OCI-LY3 (cell line): Measurements from ENCODE around the gene DNAL1.

Source experiments
- H2AFZ ChIP-seq: fragments of 200-600, 300-600 bp; shearing (Covaris generic); 2 replicates; pipeline ENCODE4 v1.6.0; 2014; ENCODE audit warnings: antibody characterized with exemption, low read depth, low read length
- H3K27ac ChIP-seq: fragments of 200-600, 300-600 bp; sonication (generic); 2 replicates; pipeline ENCODE4 v1.5.1; 2014; ENCODE audit warnings: mild to moderate bottlenecking, low read length, moderate library complexity, mixed read lengths
- H3K27me3 ChIP-seq: fragments of 200-600, 300-600 bp; sonication (generic); 2 replicates; pipeline ENCODE4 v1.6.1; 2014; ENCODE audit warnings: low read depth, low read length, mixed read lengths
- H3K36me3 ChIP-seq: fragments of 200-600, 300-600 bp; sonication (generic); replicated peaks from 2 replicates; pipeline ENCODE3; 2014; ENCODE audit warnings: low read depth, low read length, mixed read lengths
- H3K4me1 ChIP-seq: fragments of 300-600, 200-600 bp; sonication (generic); 2 replicates; pipeline ENCODE4 v1.6.1; 2014; ENCODE audit warnings: low read length, mixed read lengths
- H3K4me2 ChIP-seq: fragments of 200-600, 300-600 bp; sonication (generic); 2 replicates; pipeline ENCODE4 v1.6.1; 2014; ENCODE audit warnings: low read length, mixed read lengths
- H3K4me3 ChIP-seq: fragments of 300-600, 200-600 bp; sonication (generic); 2 replicates; pipeline ENCODE4 v1.5.1; 2014; ENCODE audit warnings: antibody characterized with exemption, mild to moderate bottlenecking, low read length, moderate library complexity
- H3K79me2 ChIP-seq: fragments of 300-600, 200-600 bp; shearing (Covaris generic); 2 replicates; pipeline ENCODE4 v1.6.1; 2014; ENCODE audit warnings: mild to moderate bottlenecking, low read length, mixed read lengths
- H3K9ac ChIP-seq: fragments of 300-600, 200-600 bp; shearing (Covaris generic); 2 replicates; pipeline ENCODE4 v1.6.0; 2014; ENCODE audit warnings: mild to moderate bottlenecking, low read length, moderate library complexity
- H3K9me3 ChIP-seq: fragments of 200-600, 300-600 bp; shearing (Covaris generic); 2 replicates; pipeline ENCODE4 v1.6.1; 2014; ENCODE audit warnings: low read length, mixed read lengths; ENCODE audit not compliant: insufficient read depth
- H4K20me1 ChIP-seq: fragments of 200-600, 300-600 bp; sonication (generic); 2 replicates; pipeline ENCODE4 v1.6.1; 2016; ENCODE audit warnings: low read length, mixed read lengths; ENCODE audit not compliant: insufficient read depth
- CTCF ChIP-seq: fragments of 200-600, 300-600 bp; sonication (generic); IDR thresholded peaks from 2 replicates; pipeline ENCODE4 v1.5.1; 2014; ENCODE audit warnings: antibody characterized with exemption, low read length, low read depth
- EZH2phosphoT487 ChIP-seq: fragments of 200-600 bp; shearing (Covaris generic); IDR thresholded peaks from 2 replicates; pipeline ENCODE4 v1.6.1; 2018; ENCODE audit warnings: antibody characterized with exemption, mixed run types, low read depth

DNAL1 gene

GRCh38 chr14:73678698-73679097 lies 33.9 kb downstream of the DNAL1 start:
- no peak for TF ChIP-seq EZH2phosphoT487
- no peak for TF ChIP-seq CTCF
- no peaks in the 10 kb centered on the region for H3K79me2 ChIP-seq
- no peaks in the 10 kb centered on the region for H3K36me3 ChIP-seq
- no peaks in the 10 kb centered on the region for H3K4me1 ChIP-seq
- no peak overlapping the region for H3K4me2 ChIP-seq
- no peaks in the 10 kb centered on the region for H3K27me3 ChIP-seq
- H4K20me1 ChIP-seq, result no peaks in the 10 kb centered on the region
- H3K27ac ChIP-seq, result no peak overlapping the region
- H3K9ac ChIP-seq, result no peak overlapping the region
- H2AFZ ChIP-seq, result no peak overlapping the region
- H3K4me3 ChIP-seq, result no peak overlapping the region
- H3K9me3 ChIP-seq, result no peaks in the 10 kb centered on the region

- H3K4me1 ChIP-seq, result no peaks in the 10 kb centered on the region
- peaks cover 4% of the 10 kb centered on the region for H3K36me3 ChIP-seq
- H3K4me3 ChIP-seq, result no peak overlapping the region
- no peak overlapping the region for H3K9ac ChIP-seq
- peaks cover 3% of the 10 kb centered on the region; the same call in 1 of the 2 replicates for H3K9me3 ChIP-seq
- no peak overlapping the region for H3K27ac ChIP-seq
- H3K79me2 ChIP-seq, result no peaks in the 10 kb centered on the region
- TF ChIP-seq EZH2phosphoT487, result no peak
- no peak for TF ChIP-seq CTCF
- no peaks in the 10 kb centered on the region for H4K20me1 ChIP-seq
- no peak overlapping the region for H3K4me2 ChIP-seq
- no peaks in the 10 kb centered on the region for H3K27me3 ChIP-seq
- no peak overlapping the region for H2AFZ ChIP-seq
Observed at GRCh38 chr14:73680821-73681220, 36.0 kb downstream of the DNAL1 start.

- H3K27me3 ChIP-seq, result no peaks in the 10 kb centered on the region
- H3K9me3 ChIP-seq, result peaks cover 3% of the 10 kb centered on the region; the same call in 1 of the 2 replicates
- TF ChIP-seq CTCF (no peak), EZH2phosphoT487 (no peak)
- no peaks in the 10 kb centered on the region for H3K79me2 ChIP-seq
- no peak overlapping the region for H3K9ac ChIP-seq
- no peaks in the 10 kb centered on the region for H4K20me1 ChIP-seq
- H3K4me3 ChIP-seq, result no peak overlapping the region
- no peak overlapping the region for H3K4me2 ChIP-seq
- no peak overlapping the region for H2AFZ ChIP-seq
- H3K27ac ChIP-seq, result no peak overlapping the region
- H3K4me1 ChIP-seq, result no peaks in the 10 kb centered on the region
- peaks cover 4% of the 10 kb centered on the region for H3K36me3 ChIP-seq
Observed at GRCh38 chr14:73684627-73685026, 39.8 kb downstream of the DNAL1 start.

- no peaks in the 10 kb centered on the region for H4K20me1 ChIP-seq
- H3K27ac ChIP-seq, result no peak overlapping the region
- H3K4me1 ChIP-seq, result no peaks in the 10 kb centered on the region
- no peak overlapping the region for H3K4me2 ChIP-seq
- no peaks in the 10 kb centered on the region for H3K79me2 ChIP-seq
- no peaks in the 10 kb centered on the region for H3K27me3 ChIP-seq
- no peak overlapping the region for H3K9ac ChIP-seq
- no peak overlapping the region for H3K4me3 ChIP-seq
- peaks cover 3% of the 10 kb centered on the region; the same call in 1 of the 2 replicates for H3K9me3 ChIP-seq
- no peak overlapping the region for H2AFZ ChIP-seq
- no peak for TF ChIP-seq CTCF
- peaks cover 4% of the 10 kb centered on the region for H3K36me3 ChIP-seq
Observed at GRCh38 chr14:73685328-73685727, 40.5 kb downstream of the DNAL1 start.
